Kidney epithelial cell (primary cell): Measurements from ENCODE around the gene NAGS. TPM values are rescaled to one million over a fixed set of nuclear protein-coding genes. Genes with fewer than 3 reads are reported as not detected.

Experiments used
- DNase-seq: peaks from one replicate; pipeline ENCODE4 v3.0.0-alpha.2; 2010; ENCODE audit warnings: low read depth
- H3K27me3 ChIP-seq: 2 replicates; pipeline ENCODE4 v1.6.0; 2011; ENCODE audit warnings: low read length; ENCODE audit not compliant: control insufficient read depth, insufficient read depth
- H3K36me3 ChIP-seq: 2 replicates; pipeline ENCODE4 v1.5.1; 2011; ENCODE audit warnings: low read length; ENCODE audit not compliant: control insufficient read depth, insufficient read depth
- H3K4me3 ChIP-seq: 2 replicates; pipeline ENCODE4 v1.5.1; 2011; ENCODE audit warnings: low read depth, mild to moderate bottlenecking, control low read depth, low read length
- total RNA-seq: library from RNA; depleted of rRNA; stranded (reverse); fragments of >200 nt; gene quantifications from 2 replicates; pipeline ENCODE4 v1.2.3, GENCODE V29; 2015
- TF ChIP-seq, protein P1 (sequence below): IDR thresholded peaks from 2 replicates; pipeline ENCODE4 v1.5.1; 2011; ENCODE audit warnings: mild to moderate bottlenecking, moderate library complexity, low read length, control low read depth, inconsistent platforms; ENCODE audit not compliant: insufficient read depth, poor library complexity, severe bottlenecking

The NAGS gene
- total RNA-seq, 1 donor from 2014 or later, result 15.7 TPM

DNA sequence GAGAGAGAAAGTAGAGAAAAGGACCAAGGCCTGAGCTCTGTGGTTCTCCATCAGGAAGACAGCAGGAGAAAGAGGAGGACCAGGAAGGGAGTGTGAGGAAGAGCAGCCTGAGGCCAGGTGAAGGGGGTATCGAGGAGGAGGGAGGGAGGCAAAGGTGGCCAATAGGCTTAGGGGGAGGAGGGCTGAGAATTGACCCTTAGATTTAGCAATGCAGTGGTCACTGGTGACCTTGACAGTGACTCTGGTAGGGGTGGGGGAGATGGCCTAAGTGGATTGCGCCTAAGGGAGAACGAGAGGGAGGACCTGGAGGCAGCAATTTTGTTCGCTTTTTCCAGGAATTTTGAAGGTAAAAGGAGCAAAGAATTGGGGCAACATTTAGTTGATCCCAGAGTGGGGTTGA is 5.4 kb upstream of the NAGS start:
- Histone ChIP-seq H3K4me3 (no peak overlapping the region), H3K27me3 (peaks cover 6% of the 10 kb centered on the region), H3K36me3 (no peaks in the 10 kb centered on the region)
- no peak for DNase-seq
- TF ChIP-seq, protein P1, sequence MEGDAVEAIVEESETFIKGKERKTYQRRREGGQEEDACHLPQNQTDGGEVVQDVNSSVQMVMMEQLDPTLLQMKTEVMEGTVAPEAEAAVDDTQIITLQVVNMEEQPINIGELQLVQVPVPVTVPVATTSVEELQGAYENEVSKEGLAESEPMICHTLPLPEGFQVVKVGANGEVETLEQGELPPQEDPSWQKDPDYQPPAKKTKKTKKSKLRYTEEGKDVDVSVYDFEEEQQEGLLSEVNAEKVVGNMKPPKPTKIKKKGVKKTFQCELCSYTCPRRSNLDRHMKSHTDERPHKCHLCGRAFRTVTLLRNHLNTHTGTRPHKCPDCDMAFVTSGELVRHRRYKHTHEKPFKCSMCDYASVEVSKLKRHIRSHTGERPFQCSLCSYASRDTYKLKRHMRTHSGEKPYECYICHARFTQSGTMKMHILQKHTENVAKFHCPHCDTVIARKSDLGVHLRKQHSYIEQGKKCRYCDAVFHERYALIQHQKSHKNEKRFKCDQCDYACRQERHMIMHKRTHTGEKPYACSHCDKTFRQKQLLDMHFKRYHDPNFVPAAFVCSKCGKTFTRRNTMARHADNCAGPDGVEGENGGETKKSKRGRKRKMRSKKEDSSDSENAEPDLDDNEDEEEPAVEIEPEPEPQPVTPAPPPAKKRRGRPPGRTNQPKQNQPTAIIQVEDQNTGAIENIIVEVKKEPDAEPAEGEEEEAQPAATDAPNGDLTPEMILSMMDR, result no peak

DNA sequence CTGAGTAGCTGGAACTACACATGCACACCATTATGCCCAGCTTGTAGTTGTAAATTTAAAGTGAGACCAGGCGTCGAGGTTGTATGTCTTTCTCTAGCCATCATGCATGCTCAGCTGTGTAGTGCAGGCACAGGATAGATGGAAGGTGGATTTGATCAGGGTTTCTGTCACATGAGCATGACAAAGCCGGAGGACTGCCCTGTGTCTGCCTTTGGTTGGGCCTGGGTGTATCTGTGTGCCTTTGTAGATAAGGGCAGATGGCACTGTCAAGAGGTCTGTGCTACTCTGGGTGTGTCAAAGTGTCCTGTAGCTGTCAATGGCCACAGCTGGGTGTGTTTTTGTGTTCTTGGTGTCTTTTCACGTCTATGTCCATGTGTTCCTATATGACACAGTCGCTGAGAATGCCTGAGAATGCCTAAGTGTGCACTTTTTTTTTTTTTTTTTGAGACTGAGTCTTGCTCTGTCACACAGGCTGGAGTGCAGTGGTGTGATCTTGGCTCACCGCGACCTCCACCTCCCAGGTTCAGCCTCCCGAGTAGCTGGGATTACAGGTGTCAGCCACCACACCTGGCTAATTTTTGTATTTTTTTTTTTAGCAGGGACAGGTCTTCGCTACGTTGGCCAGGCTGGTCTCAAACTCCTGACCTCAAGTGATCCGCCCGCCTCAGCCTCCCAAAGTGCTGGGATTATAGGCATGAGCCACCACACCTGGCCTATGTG is 4.1 kb upstream of the NAGS start:
- H3K27me3 ChIP-seq, result no peaks in the 10 kb centered on the region
- no peak overlapping the region for H3K4me3 ChIP-seq
- no peaks in the 10 kb centered on the region for H3K36me3 ChIP-seq
- TF ChIP-seq, protein P1, result no peak
- no peak for DNase-seq

DNA sequence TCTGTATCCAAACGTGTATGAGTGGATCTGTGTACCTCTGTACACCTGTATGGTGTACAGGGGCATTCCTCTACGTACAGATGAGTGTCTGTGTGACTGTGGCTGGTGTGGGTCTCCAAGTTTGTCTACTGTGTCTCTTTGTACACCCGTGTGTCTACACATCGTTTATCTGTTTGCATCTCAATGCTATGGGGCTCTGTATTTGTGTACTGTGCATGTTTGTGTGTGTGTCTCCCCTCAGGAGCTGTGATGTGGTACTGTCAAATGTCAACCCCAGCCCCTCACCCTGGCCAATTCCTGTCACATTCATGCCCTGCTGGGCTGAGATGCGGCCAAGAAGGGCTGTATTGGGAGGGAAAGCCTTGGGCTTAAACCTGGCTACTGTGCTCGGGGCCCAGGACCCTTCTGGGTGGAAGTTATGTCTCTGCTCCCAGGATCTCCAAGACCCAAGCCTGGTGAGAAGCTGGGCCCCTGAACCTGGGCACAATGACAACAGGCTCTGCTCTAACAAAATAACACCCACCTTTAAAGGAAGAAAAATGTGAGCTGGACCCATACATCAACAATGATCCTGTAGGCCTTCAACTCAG is 3.5 kb upstream of the NAGS start:
- TF ChIP-seq, protein P1, result no peak
- DNase-seq, result no peak
- Histone ChIP-seq H3K27me3 (no peaks in the 10 kb centered on the region), H3K36me3 (no peaks in the 10 kb centered on the region), H3K4me3 (no peak overlapping the region)

DNA sequence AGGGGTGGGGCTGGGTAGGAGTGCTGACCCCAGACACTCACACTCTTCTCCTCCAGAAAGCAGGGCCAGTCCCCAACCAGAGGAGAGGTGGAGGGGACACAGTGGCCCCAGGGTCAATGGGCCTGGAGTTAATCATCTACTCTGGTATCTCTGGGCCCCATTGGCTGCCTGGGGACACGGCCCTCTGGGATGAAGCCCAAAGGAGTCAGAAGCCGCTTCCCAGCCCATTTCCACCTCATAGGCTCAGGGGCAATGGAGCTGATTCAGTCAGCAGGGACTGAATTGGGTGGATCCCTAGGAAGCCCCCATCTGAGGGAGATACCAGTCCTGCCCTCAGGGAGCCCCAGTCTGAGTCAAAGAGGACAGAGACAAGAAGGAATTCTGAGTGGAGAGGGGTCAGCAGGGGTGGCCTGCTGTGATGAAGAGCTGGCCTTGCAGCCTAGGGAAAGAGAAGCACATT is 2.9 kb upstream of the NAGS start:
- Histone ChIP-seq H3K36me3 (no peaks in the 10 kb centered on the region), H3K4me3 (no peak overlapping the region), H3K27me3 (no peaks in the 10 kb centered on the region)
- TF ChIP-seq, protein P1, result no peak
- DNase-seq, result no peak

DNA sequence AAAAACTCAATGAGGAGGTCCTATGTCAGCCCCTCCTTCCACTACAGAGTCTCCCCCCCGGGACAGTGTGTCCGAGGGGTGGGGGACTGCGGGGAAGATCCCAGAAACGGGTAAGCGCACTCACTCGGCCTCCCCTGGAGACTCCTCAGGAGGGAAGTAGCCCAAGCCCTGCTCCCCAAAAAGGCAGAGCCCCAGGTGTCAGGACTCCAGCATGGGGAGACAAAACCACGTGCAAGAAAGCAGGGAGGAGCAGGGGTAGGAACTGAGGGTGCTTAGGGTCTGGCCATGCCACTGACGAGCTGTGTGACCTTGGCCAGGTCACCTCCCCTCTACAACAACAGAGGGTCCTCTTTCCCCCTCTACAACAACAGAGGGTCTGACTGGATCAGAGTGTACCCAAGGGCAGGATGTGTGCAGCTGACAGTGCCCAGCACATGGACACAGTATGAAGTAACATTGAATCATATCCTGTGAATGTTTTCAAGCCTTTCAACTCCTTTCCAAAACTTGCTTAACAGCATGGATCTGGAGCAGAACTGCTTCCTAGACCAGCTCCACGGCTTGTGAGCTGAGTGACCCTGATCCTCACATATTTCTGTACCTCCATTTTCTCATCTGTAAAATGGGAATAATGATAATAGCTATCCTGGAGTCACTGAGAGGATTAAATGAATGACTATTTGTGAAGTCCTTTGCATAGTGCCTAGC is 2.1 kb upstream of the NAGS start:
- peak; percentile 29 for DNase-seq
- Histone ChIP-seq H3K4me3 (no peak overlapping the region), H3K27me3 (no peaks in the 10 kb centered on the region), H3K36me3 (no peaks in the 10 kb centered on the region)
- TF ChIP-seq, protein P1, result no peak
